ENCODE measurements around the gene DNAJB9. TPM values are rescaled to one million over a fixed set of nuclear protein-coding genes. Genes with fewer than 3 reads are reported as not detected.

Gene DNAJB9
- total RNA-seq, 1 donor: 39.9 TPM

- DNase-seq (ENCODE audit: low read depth): no peak
- no peak for TF ChIP-seq CTCF (IDR thresholded peaks at IDR 0.05; ENCODE audit: insufficient read depth, low read length)
- no peak overlapping the region for H3K4me3 ChIP-seq (ENCODE audit: low read depth, low read length)
Measured at GRCh38 chr7:108590606-108591005, 20.9 kb downstream of the DNAJB9 start.

GRCh38 chr7:108592646-108593201 lies 23.1 kb downstream of the DNAJB9 start:
- no peak overlapping the region for H3K4me3 ChIP-seq (ENCODE audit: low read depth, low read length)
- peak; percentile 26 for TF ChIP-seq CTCF (IDR thresholded peaks at IDR 0.05; ENCODE audit: insufficient read depth, low read length)
- peak; percentile 9 for DNase-seq (ENCODE audit: low read depth)

GRCh38 chr7:108596560-108596959 lies 26.9 kb downstream of the DNAJB9 start:
- DNase-seq (ENCODE audit: low read depth): no peak
- no peak overlapping the region for H3K4me3 ChIP-seq (ENCODE audit: low read depth, low read length)
- no peak for TF ChIP-seq CTCF (IDR thresholded peaks at IDR 0.05; ENCODE audit: insufficient read depth, low read length)

GRCh38 chr7:108598153-108598552 lies 28.5 kb downstream of the DNAJB9 start:
- no peak for DNase-seq (ENCODE audit: low read depth)
- H3K4me3 ChIP-seq (ENCODE audit: low read depth, low read length): no peak overlapping the region
- no peak for TF ChIP-seq CTCF (IDR thresholded peaks at IDR 0.05; ENCODE audit: insufficient read depth, low read length)

GRCh38 chr7:108598914-108599580 lies 29.4 kb downstream of the DNAJB9 start:
- no peak for TF ChIP-seq CTCF (IDR thresholded peaks at IDR 0.05; ENCODE audit: insufficient read depth, low read length)
- no peak for DNase-seq (ENCODE audit: low read depth)
- H3K4me3 ChIP-seq (ENCODE audit: low read depth, low read length): no peak overlapping the region

GRCh38 chr7:108600399-108600798 lies 30.7 kb downstream of the DNAJB9 start:
- no peak overlapping the region for H3K4me3 ChIP-seq (ENCODE audit: low read depth, low read length)
- TF ChIP-seq CTCF (IDR thresholded peaks at IDR 0.05; ENCODE audit: insufficient read depth, low read length): no peak
- DNase-seq (ENCODE audit: low read depth): no peak
